ENCODE results near the gene FOXP2. TPM values are rescaled to one million over a fixed set of nuclear protein-coding genes. Genes with fewer than 3 reads are reported as not detected.

Gene FOXP2
- total and polyA plus RNA-seq, 9 of the 15 experiments (the other 6 are each of a cell fraction or from before 2014, with no cell fraction given): not detected

GRCh38 chr7:114522081-114522480 is 107.5 kb downstream of the FOXP2 start:
- Histone ChIP-seq H3K4me3 (no peak overlapping the region), H2AFZ (ENCODE audit: low read depth, low read length) (no peak overlapping the region), H3K36me3 (ENCODE audit: control insufficient read depth, insufficient read depth, low read length) (no peaks in the 10 kb centered on the region), H3K4me2 (ENCODE audit: insufficient read depth, low read length) (no peak overlapping the region), H3K9ac (ENCODE audit: insufficient read depth in 1 of 2, low read depth in 2 of 2, low read length in 2 of 2) (no peak overlapping the region), H3K27me3 (ENCODE audit: control insufficient read depth in 2 of 2, insufficient read depth in 2 of 2, low read length in 2 of 2) (no peaks in the 10 kb centered on the region), H4K20me1 (replicated peaks; ENCODE audit: control insufficient read depth, insufficient read depth, low read length) (no peaks in the 10 kb centered on the region), H3K27ac (ENCODE audit: extremely low read depth, low read depth, low read length) (no peak overlapping the region), H3K9me3 (replicated peaks; ENCODE audit: control insufficient read depth, insufficient read depth, low read depth, low read length) (no peaks in the 10 kb centered on the region; the same call in none of the 2 replicates), H3K9me1 (ENCODE audit: control insufficient read depth, insufficient read depth, low read length) (no peaks in the 10 kb centered on the region), H3K4me1 (replicated peaks in 1 of 2; ENCODE audit: control insufficient read depth in 2 of 2, insufficient read depth in 2 of 2, low read length in 2 of 2) (no peaks in the 10 kb centered on the region), H3K79me2 (ENCODE audit: control insufficient read depth, insufficient read depth, low read length) (no peaks in the 10 kb centered on the region)
- DNase-seq (ENCODE audit: extremely low read depth in 1 of 4, low spot score in 3 of 4) (no peak), ATAC-seq (no peak), FAIRE-seq (no peak)
- in situ Hi-C loops (cut with MboI) (no loop called here), intact Hi-C loops (cut with micrococcal nuclease) (no loop called here)
- BruUV-seq (replicated peaks): no TSS peak
- WGBS (ENCODE audit: insufficient coverage, low coverage, missing lambda C conversion rate): 0% methylated on average over 1 of the region's 1 CpG
- ChIA-PET CTCF (ENCODE audit: low intra/inter-chr PET ratio) (no interaction called here), POLR2A (no interaction called here)
- TF ChIP-seq MTA1 (IDR thresholded peaks at IDR 0.05; ENCODE audit: borderline replicate concordance) (no peak), ZNF174 (CRISPR knock-in tag; IDR thresholded peaks at IDR 0.05) (no peak), ARHGAP35 (IDR thresholded peaks at IDR 0.05; ENCODE audit: partially characterized antibody) (no peak), TAL1 (IDR thresholded peaks at IDR 0.05) (no peak), TSC22D4 (tag; IDR thresholded peaks at IDR 0.05) (no peak), TEAD1 (CRISPR knock-in tag; IDR thresholded peaks at IDR 0.05) (no peak), FOXP4 (CRISPR knock-in tag; IDR thresholded peaks at IDR 0.05; ENCODE audit: borderline replicate concordance) (no peak), ZNF589 (CRISPR knock-in tag; IDR thresholded peaks at IDR 0.05; ENCODE audit: low read depth) (no peak), TAF1 (IDR thresholded peaks at IDR 0.05; ENCODE audit: control insufficient read depth, extremely low read depth, insufficient read depth, low read length, severe bottlenecking) (no peak), JUNB (CRISPR knock-in tag; conservative IDR thresholded peaks at IDR 0.05) (no peak), ZNF764 (CRISPR knock-in tag; IDR thresholded peaks at IDR 0.05; ENCODE audit: low read depth) (no peak), IFI16 (CRISPR knock-in tag; IDR thresholded peaks at IDR 0.05) (no peak), THRB (CRISPR knock-in tag; conservative IDR thresholded peaks at IDR 0.05) (no peak)
- TF ChIP-seq, protein P1, sequence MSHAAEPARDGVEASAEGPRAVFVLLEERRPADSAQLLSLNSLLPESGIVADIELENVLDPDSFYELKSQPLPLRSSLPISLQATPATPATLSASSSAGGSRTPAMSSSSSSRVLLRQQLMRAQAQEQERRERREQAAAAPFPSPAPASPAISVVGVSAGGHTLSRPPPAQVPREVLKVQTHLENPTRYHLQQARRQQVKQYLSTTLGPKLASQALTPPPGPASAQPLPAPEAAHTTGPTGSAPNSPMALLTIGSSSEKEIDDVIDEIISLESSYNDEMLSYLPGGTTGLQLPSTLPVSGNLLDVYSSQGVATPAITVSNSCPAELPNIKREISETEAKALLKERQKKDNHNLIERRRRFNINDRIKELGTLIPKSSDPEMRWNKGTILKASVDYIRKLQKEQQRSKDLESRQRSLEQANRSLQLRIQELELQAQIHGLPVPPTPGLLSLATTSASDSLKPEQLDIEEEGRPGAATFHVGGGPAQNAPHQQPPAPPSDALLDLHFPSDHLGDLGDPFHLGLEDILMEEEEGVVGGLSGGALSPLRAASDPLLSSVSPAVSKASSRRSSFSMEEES (CRISPR knock-in tag; IDR thresholded peaks at IDR 0.05): no peak
